ENCODE measurements around the gene MKI67. TPM values are rescaled to one million over a fixed set of nuclear protein-coding genes. Genes with fewer than 3 reads are reported as not detected.

Gene MKI67
- total RNA-seq, 2 donors from 2014 or later, result 10.8 to 39.5 TPM

DNA sequence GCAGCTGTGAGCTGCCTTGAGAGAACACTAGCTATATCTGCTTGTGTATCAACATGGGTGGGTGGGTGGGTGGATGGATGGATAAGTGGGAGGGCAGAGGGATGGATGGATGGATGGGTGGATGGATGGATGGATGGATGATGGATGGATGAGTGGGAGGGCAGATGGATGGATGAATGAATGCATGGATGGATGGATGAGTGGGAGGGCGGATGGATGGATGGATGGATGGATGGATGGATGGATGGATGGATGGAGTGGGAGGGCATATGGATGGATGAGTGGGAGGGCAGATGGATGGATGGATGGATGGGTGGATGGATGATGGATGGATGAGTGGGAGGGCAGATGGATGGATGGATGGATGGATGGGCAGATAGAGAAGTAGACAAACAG, 76.1 kb downstream of the MKI67 start:
- intact Hi-C loops (cut with DNase I, micrococcal nuclease), result no loop called here
- peak in 1 of 2 donors; percentile 4 for DNase-seq
- no peak for ATAC-seq

GRCh38 chr10:128049226-128050120, 76.8 kb downstream of the MKI67 start:
- intact Hi-C loops (cut with DNase I, micrococcal nuclease), result no loop called here
- DNase-seq (peak in 1 of 2 donors; percentile 12), ATAC-seq (no peak)

DNA sequence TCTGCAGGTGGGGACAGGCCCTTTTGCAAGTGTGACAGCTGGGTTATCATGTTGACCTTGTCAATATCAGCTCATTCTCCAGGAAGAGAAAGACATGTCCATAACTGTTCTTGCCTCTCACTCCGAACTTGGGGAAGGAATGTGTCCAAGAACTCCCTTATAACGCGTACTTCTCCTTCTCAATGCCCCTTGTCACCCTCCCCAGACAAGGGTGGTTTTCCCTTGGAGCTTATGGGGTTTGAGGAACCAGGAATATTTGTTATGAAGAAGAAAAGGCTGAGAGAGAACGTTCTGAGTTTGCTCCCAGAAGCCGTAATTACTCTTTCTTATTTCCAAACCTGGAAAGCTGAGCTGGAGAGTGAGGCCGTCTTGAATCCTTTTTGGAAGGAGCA, 77.4 kb downstream of the MKI67 start:
- no peak for ATAC-seq
- DNase-seq, result no peak
- intact Hi-C loops (cut with DNase I, micrococcal nuclease), result no loop called here

GRCh38 chr10:128047991-128048818, 78.0 kb downstream of the MKI67 start:
- peak; percentile 43 to 53 for DNase-seq
- peak; percentile 57 for ATAC-seq
- intact Hi-C loops (cut with DNase I, micrococcal nuclease), result no loop called here

DNA sequence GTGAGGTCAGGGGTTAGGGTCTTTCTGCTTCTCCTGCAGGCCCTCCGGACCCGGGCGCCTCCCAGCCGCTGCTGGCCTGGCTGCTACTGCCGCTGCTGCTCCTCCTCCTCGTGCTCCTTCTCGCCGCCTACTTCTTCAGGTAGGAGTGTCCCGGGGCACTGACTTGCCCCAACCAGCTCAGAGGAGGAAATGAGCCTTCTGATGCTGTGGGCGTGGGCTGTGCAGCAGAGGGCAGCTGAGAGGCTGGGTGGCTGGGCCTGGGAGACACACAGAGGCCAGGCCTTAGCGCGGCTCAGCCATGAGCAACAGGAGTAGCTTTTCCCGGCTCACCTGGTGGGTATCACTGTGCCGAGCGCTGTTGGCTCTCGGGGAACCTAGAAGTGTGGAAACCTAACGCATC, 78.9 kb downstream of the MKI67 start:
- DNase-seq, result peak; percentile 89 to 94
- ATAC-seq, result peak; percentile 99
- intact Hi-C loops (cut with DNase I, micrococcal nuclease), result no loop called here

DNA sequence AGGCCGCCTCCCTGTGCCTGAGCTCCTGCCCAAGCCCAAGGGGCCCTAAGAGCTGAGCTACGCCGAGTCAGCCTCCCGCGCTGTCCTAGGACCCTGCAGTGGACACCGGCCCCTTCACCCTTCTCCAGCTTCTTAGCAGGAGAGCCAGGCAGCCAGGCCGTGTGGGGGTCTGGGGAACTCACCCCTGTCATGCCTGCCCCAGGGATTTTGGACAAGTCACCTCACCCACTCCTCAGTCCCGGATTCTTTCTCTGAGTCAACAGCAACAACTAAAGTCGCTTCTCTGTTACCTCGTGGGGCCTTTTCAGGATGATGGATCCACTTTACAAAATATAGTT, 79.3 kb downstream of the MKI67 start:
- ATAC-seq (no peak), DNase-seq (no peak)
- intact Hi-C loops (cut with DNase I, micrococcal nuclease), result no loop called here

Other genes starting within 250 kb of the MKI67 start
- 100 to 1,000 TPM; 148 to 155 TPM for gene CLRN3, start 233.5 kb downstream of the MKI67 start, total RNA-seq
- gene PTPRE, start 219.3 kb downstream of the MKI67 start, total RNA-seq, result 10 to 100 TPM; 26.9 to 36.1 TPM

Measured in left colon (tissue), 2 donors.